Lower lobe of right lung (tissue), 2 donors: ENCODE results near the gene FGFBP2. TPM values are rescaled to one million over a fixed set of nuclear protein-coding genes. Genes with fewer than 3 reads are reported as not detected.

Experiments
- ATAC-seq, 2 donors: fragments of 200-7000 bp; cut with Tn5 transposase; one replicate each; pipeline ENCODE4 v1.9.1; 2020 to 2022; ENCODE audit warnings: mild to moderate bottlenecking in 2 of 2, moderate library complexity in 2 of 2
- DNase-seq: peaks from one replicate; pipeline ENCODE4 v3.0.0-alpha.2; 2020
- H3K27ac ChIP-seq: fragments of 200-600 bp; one replicate; pipeline ENCODE4 v1.8.0; 2022
- H3K27me3 ChIP-seq: fragments of 200-600 bp; one replicate; pipeline ENCODE4 v1.8.0; 2022; ENCODE audit warnings: low read depth
- H3K36me3 ChIP-seq: fragments of 200-600 bp; one replicate; pipeline ENCODE4 v1.8.0; 2022; ENCODE audit warnings: mild to moderate bottlenecking
- H3K4me1 ChIP-seq: fragments of 200-600 bp; one replicate; pipeline ENCODE4 v1.8.0; 2022
- H3K4me3 ChIP-seq: fragments of 200-600 bp; one replicate; pipeline ENCODE4 v1.8.0; 2022; ENCODE audit warnings: mild to moderate bottlenecking
- H3K9me3 ChIP-seq: fragments of 200-600 bp; one replicate; pipeline ENCODE4 v1.8.0; 2022
- intact Hi-C: fragments of 100-400 bp; cut with DNase I; formaldehyde crosslinking; loops from one replicate; pipeline ENCODE4 v1.11.0; 2022
- total RNA-seq: library from RNA; stranded (reverse); fragmentation: NEBNext Ultra II Directional; extraction: Animal tissue kit (Norgen Biotek cat#: 25700); gene quantifications from one replicate; pipeline ENCODE4 v1.2.1, GENCODE V29; 2021
- TF ChIP-seq, protein P1 (sequence below): fragments of 200-600 bp; IDR thresholded peaks from one replicate; pipeline ENCODE4 v1.8.0; 2022; ENCODE audit warnings: antibody characterized with exemption, mild to moderate bottlenecking
- donor health status: DM: no; HTN: yes; CAD: no; lungs with severe emphysema.

FGFBP2 gene
- total RNA-seq, 1 donor from 2014 or later, result 5.1 TPM

DNA sequence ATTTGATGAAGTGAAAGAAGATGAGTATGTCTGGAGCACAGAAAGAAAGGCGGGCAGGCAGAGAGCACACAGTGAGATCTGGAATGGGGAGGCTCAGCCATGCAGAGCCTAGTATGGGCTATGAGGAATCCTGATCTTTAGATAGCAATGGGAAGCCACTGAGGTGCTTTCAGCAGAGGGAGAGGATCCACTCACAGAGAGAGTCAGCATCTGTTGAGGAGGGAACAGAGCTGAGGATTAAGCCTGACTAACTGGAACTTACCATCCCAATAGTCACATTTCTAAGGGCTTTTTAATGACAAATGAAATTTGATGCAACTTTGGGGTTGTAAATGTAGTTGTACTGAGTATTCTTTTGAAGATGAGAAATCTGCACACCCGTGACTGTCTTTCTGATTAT is 20.6 kb upstream of the FGFBP2 start:
- TF ChIP-seq, protein P1, sequence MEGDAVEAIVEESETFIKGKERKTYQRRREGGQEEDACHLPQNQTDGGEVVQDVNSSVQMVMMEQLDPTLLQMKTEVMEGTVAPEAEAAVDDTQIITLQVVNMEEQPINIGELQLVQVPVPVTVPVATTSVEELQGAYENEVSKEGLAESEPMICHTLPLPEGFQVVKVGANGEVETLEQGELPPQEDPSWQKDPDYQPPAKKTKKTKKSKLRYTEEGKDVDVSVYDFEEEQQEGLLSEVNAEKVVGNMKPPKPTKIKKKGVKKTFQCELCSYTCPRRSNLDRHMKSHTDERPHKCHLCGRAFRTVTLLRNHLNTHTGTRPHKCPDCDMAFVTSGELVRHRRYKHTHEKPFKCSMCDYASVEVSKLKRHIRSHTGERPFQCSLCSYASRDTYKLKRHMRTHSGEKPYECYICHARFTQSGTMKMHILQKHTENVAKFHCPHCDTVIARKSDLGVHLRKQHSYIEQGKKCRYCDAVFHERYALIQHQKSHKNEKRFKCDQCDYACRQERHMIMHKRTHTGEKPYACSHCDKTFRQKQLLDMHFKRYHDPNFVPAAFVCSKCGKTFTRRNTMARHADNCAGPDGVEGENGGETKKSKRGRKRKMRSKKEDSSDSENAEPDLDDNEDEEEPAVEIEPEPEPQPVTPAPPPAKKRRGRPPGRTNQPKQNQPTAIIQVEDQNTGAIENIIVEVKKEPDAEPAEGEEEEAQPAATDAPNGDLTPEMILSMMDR, result no peak
- Histone ChIP-seq H3K36me3 (no peaks in the 10 kb centered on the region), H3K9me3 (no peaks in the 10 kb centered on the region), H3K27ac (no peak overlapping the region), H3K27me3 (no peaks in the 10 kb centered on the region), H3K4me3 (no peak overlapping the region), H3K4me1 (no peaks in the 10 kb centered on the region)
- no peak for ATAC-seq
- no peak for DNase-seq
- intact Hi-C loops, result no loop called here

DNA sequence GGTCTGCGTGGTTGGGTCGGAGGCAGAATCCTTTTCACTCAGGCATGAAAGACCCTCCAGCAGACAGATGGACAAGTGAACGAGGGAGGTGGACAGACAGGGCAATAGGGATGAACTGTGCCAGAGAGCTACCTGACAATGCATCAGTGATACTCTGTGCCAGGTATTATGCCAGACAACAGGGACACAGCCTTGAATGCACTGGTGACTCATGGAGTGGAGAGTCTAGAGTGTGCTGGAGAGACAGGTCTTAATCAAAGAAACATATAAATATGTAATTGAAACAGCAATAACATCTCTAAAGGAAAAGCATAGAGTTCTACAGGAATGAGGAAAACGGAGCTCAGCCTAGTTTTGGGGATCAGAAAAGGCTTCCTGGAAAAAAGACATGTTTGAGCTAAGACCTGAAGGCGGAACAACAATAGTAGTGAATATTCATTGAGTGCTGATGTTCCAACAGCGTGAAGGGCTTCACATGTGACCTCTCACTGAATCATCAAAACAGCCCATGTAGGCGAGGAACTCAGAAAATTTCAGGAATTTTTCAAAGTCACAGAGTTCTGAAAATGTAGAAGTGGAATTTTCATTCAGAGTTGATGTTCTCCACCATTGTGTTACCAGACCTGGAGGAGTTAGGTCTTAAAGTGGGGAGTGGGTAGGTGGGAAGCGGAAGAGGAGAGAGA is 20.0 kb upstream of the FGFBP2 start:
- Histone ChIP-seq H3K36me3 (no peaks in the 10 kb centered on the region), H3K4me1 (no peaks in the 10 kb centered on the region), H3K9me3 (no peaks in the 10 kb centered on the region), H3K27me3 (no peaks in the 10 kb centered on the region), H3K27ac (no peak overlapping the region), H3K4me3 (no peak overlapping the region)
- intact Hi-C loops, result no loop called here
- TF ChIP-seq, protein P1, result no peak
- ATAC-seq (no peak), DNase-seq (no peak)

- H3K27me3 ChIP-seq, result no peaks in the 10 kb centered on the region
- DNase-seq (no peak), ATAC-seq (no peak)
- intact Hi-C loops, result no loop called here
- H3K4me1 ChIP-seq, result no peaks in the 10 kb centered on the region
- TF ChIP-seq, protein P1, result no peak
- H3K36me3 ChIP-seq, result no peaks in the 10 kb centered on the region
- H3K27ac ChIP-seq, result no peak overlapping the region
- H3K9me3 ChIP-seq, result no peaks in the 10 kb centered on the region
- H3K4me3 ChIP-seq, result no peak overlapping the region
These were observed 13.8 kb upstream of the FGFBP2 start for GRCh38 chr4:15976456-15977447.

DNA sequence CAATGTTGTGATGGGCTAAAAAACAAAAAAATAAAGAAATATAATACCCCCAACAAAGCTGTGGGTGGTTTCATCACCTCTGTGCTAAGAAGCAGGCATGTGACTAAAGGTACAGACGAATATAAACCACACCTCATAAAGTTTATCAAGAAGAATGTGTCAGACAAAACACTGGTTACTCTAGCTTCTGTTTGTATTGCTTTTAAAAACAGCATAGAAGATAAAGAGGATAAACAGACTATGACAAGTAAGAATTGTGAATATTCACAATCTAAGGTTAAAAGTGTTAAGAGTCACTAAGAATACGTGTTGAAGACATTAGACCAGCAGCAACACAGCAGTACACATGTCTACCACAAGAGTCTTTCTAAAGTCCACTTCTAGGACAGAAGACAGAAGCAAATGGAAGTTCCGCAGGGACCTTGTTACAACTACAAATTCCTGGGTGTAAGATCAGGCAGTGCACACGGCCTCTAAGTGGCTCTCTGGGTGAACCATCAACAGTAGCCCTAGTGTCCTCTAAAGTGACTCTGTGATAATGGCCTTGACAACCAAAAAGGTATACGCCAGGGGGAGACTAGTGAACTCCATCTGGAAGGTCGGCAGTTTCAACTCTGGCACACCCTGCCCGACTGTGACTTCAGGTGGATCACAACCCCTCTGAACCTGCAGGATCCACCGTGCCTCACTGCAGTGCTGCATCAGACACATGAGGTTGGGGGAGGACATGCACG is 8.3 kb upstream of the FGFBP2 start:
- Histone ChIP-seq H3K4me1 (no peaks in the 10 kb centered on the region), H3K4me3 (no peak overlapping the region), H3K9me3 (no peaks in the 10 kb centered on the region), H3K27me3 (no peaks in the 10 kb centered on the region), H3K27ac (no peak overlapping the region), H3K36me3 (no peaks in the 10 kb centered on the region)
- DNase-seq (no peak), ATAC-seq (no peak)
- TF ChIP-seq, protein P1, result no peak
- intact Hi-C loops, result no loop called here

- TF ChIP-seq, protein P1, result no peak
- H3K36me3 ChIP-seq, result no peaks in the 10 kb centered on the region
- DNase-seq, result no peak
- no peak for ATAC-seq
- no peaks in the 10 kb centered on the region for H3K4me1 ChIP-seq
- H3K27ac ChIP-seq, result no peak overlapping the region
- H3K9me3 ChIP-seq, result no peaks in the 10 kb centered on the region
- H3K27me3 ChIP-seq, result no peaks in the 10 kb centered on the region
- intact Hi-C loops, result no loop called here
- H3K4me3 ChIP-seq, result no peak overlapping the region
These were observed 5.8 kb upstream of the FGFBP2 start for GRCh38 chr4:15968551-15969300.
